Measurements from ENCODE around the gene NLRX1.

DNA sequence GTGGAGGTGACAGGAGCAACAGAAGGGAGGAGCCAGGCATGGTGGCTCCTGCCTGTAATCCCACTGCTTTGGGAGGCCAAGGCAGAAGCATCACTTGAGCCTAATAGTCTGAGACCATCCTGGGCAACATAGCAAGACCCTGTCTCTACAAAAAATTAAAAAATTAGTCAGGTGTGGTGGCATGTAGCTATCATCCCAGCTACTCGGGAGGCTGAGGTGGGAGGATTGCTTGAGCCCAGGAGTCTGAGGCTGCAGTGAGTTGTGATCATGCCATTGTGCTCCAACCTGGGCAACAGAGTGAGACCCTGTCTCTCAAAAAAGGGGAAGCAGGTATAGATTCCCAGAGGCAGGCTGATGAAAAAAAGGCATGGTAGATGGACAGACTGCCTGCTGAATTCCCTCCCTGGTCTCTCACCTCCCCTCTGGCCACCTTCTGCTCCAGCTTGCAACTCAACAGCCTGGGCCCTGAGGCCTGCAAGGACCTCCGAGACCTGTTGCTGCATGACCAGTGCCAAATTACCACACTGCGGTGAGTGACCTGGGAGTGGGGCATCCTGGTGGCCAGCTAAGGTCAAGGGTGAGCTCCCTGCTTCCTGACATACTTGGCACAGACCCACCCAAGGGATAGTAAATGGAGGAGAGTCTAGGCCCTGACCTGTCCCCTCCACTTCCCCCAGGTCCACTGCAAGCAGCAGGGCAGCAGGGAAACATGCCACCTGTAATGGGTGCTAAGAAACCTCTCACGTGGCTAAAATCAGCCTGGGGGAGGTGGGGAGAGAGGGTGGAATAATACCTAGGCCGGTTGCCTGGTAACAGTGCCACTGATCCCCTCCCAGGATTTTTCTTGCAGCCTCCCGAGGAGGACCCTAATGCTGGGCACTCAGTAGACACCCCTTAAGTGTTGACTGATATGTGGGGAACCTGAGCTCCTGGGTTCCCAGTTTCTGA is 12.5 kb downstream of the NLRX1 start:
- no peak for TF ChIP-seq CTCF (IDR thresholded peaks at IDR 0.05)
- no peak for TF ChIP-seq POLR2A (IDR thresholded peaks at IDR 0.05)
